Osteocyte (in vitro differentiated cells): ENCODE data around the gene ZNF485. TPM values are rescaled to one million over a fixed set of nuclear protein-coding genes. Genes with fewer than 3 reads are reported as not detected.

Experiments used
- DNase-seq: peaks from one replicate; pipeline ENCODE4 v3.0.0; 2021; ENCODE audit warnings: mixed read lengths; ENCODE audit not compliant: unreplicated experiment; ENCODE audit errors: extremely low spot score
- H3K27ac Mint-ChIP-seq: one replicate; pipeline ENCODE4 v1.8.0; 2021; ENCODE audit warnings: mild to moderate bottlenecking, mixed read lengths; ENCODE audit not compliant: unreplicated experiment
- H3K27me3 Mint-ChIP-seq: one replicate; pipeline ENCODE4 v1.8.0; 2021; ENCODE audit warnings: mixed read lengths; ENCODE audit not compliant: unreplicated experiment
- H3K36me3 Mint-ChIP-seq: one replicate; pipeline ENCODE4 v1.8.0; 2021; ENCODE audit warnings: mixed read lengths; ENCODE audit not compliant: unreplicated experiment
- H3K4me1 Mint-ChIP-seq: one replicate; pipeline ENCODE4 v1.8.0; 2021; ENCODE audit warnings: mixed read lengths; ENCODE audit not compliant: unreplicated experiment
- H3K4me3 Mint-ChIP-seq: one replicate; pipeline ENCODE4 v1.8.0; 2021; ENCODE audit warnings: mild to moderate bottlenecking, moderate library complexity, mixed read lengths; ENCODE audit not compliant: unreplicated experiment
- H3K9me3 Mint-ChIP-seq: one replicate; pipeline ENCODE4 v1.8.0; 2021; ENCODE audit warnings: mixed read lengths; ENCODE audit not compliant: unreplicated experiment
- total RNA-seq: library from RNA; stranded (reverse); gene quantifications from 2 replicates; pipeline ENCODE4 v1.2.1, GENCODE V29; 2021
- TF ChIP-seq, protein P1 (sequence below): fragments of 200-600 bp; sonication (generic); IDR thresholded peaks from 2 replicates; pipeline ENCODE4 v1.5.0; 2021; ENCODE audit warnings: antibody characterized with exemption, mild to moderate bottlenecking, moderate library complexity

The ZNF485 gene
- total RNA-seq, 1 donor from 2014 or later, result 2.4 TPM

DNA sequence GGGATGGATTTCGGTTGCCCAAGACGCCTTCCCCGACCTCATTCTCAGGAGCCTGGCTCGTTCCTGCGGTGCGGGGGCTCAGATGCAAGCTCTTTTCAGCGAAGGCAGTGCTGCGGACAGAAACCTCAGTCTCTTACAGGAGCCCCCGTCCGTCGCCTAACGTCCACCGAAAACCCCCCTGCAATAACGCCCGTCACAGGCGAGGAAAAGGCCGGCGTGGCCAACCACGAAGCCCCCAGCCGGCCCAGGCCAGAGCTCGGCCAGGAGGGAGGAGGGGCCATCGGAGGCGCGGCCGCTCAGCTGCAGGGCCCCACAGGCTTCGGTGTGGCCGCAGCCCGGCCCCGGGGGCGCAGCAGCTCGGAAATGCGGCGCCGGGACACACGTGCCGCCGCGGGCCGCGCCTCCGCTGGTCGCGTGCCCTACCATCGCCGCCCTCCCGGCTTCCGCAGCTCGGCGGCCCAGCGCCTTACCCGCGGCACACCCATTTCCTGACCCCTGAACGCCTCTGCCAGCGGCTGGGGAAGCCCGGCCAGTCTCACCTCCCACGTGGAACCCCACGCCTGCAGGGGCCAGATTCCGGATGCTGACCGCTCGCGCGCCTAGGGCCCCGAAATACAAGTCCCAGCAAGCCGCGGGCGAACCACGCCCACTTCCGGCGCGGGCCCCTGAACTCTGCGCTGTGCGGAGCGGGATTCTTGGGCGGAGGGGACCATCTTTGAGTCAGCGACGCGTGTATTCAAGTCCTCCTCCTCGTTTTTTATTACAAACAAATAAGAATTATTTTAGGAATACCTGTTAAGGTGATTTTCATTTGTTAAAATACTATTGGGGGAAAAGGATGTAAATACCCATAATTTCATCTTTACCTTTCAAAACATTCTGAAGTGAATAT lies 32.0 kb upstream of the ZNF485 start, which contains the start of gene ZNF239:
TSS of gene ZNF239 (minus strand) at position 616 of the 892 bp plus-strand sequence. CDS start 16,537 bp downstream, outside the sequence.
- DNase-seq, result peak; percentile 94
- Mint-ChIP-seq H3K4me3 (peak within 1 kb of the TSS; percentile 80), H3K27me3 (peaks cover 18% of the 10 kb centered on the region), H3K4me1 (peaks cover 16% of the 10 kb centered on the region), H3K27ac (peak within 1 kb of the TSS; percentile 74), H3K36me3 (peaks cover 5% of the 10 kb centered on the region), H3K9me3 (no peaks in the 10 kb centered on the region)
- TF ChIP-seq, protein P1, sequence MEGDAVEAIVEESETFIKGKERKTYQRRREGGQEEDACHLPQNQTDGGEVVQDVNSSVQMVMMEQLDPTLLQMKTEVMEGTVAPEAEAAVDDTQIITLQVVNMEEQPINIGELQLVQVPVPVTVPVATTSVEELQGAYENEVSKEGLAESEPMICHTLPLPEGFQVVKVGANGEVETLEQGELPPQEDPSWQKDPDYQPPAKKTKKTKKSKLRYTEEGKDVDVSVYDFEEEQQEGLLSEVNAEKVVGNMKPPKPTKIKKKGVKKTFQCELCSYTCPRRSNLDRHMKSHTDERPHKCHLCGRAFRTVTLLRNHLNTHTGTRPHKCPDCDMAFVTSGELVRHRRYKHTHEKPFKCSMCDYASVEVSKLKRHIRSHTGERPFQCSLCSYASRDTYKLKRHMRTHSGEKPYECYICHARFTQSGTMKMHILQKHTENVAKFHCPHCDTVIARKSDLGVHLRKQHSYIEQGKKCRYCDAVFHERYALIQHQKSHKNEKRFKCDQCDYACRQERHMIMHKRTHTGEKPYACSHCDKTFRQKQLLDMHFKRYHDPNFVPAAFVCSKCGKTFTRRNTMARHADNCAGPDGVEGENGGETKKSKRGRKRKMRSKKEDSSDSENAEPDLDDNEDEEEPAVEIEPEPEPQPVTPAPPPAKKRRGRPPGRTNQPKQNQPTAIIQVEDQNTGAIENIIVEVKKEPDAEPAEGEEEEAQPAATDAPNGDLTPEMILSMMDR, result no peak

DNA sequence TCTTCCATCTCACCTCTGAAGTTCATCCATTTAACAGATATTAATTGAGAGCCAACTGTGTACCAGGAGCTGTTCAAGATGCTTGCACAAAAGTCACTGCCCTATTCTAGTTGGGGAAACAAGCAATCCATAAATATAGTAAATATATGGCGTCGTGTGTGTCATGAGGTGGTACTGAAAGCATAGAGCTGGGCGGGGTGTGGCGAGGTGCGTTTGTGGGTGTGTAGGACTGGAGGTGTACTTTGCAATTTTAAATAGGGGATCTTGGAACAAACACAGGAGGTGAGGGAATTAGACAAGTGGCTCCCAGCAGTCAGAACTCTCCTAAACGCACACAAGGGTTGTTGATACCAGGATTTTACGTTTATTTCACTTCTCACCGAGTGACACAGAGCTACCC lies 31.3 kb upstream of the ZNF485 start:
- TF ChIP-seq, protein P1, result no peak
- DNase-seq, result no peak
- H3K4me3 Mint-ChIP-seq, result peak overlapping the region; percentile 80
- no peaks in the 10 kb centered on the region for H3K9me3 Mint-ChIP-seq
- peaks cover 16% of the 10 kb centered on the region for H3K4me1 Mint-ChIP-seq
- peaks cover 5% of the 10 kb centered on the region for H3K36me3 Mint-ChIP-seq
- H3K27me3 Mint-ChIP-seq, result peaks cover 24% of the 10 kb centered on the region
- H3K27ac Mint-ChIP-seq, result peak overlapping the region; percentile 63

DNA sequence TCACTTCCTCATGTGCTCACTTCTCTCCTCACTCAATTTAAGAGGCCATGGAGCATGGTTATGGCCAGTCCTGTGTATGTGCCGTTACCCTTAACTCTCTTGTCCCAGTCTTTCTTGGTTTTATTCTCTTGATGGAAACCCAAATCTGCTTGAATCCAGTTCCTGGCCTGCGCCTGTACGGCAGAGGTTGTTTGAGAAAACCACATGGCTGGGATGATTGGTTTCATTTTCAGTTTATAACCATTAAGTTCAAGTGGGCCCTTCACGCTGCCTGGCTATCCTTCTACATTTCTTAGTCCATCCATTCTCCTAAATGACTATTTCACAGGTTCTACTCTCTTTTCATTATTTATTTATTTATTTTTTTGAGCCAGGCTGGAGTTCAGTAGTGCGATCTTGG lies 30.2 kb upstream of the ZNF485 start:
- H3K36me3 Mint-ChIP-seq, result no peaks in the 10 kb centered on the region
- TF ChIP-seq, protein P1, result no peak
- no peak overlapping the region for H3K27ac Mint-ChIP-seq
- peaks cover 16% of the 10 kb centered on the region for H3K4me1 Mint-ChIP-seq
- H3K4me3 Mint-ChIP-seq, result no peak overlapping the region
- H3K9me3 Mint-ChIP-seq, result no peaks in the 10 kb centered on the region
- DNase-seq, result no peak
- peaks cover 32% of the 10 kb centered on the region for H3K27me3 Mint-ChIP-seq

- peak; percentile 30 for DNase-seq
- Mint-ChIP-seq H3K27me3 (peaks cover 35% of the 10 kb centered on the region), H3K9me3 (no peaks in the 10 kb centered on the region), H3K27ac (no peak overlapping the region), H3K36me3 (no peaks in the 10 kb centered on the region), H3K4me1 (peaks cover 16% of the 10 kb centered on the region), H3K4me3 (no peak overlapping the region)
- TF ChIP-seq, protein P1, result no peak
Measured at GRCh38 chr10:43576580-43576979, 29.7 kb upstream of the ZNF485 start.

GRCh38 chr10:43584051-43584450 lies 22.2 kb upstream of the ZNF485 start:
- H3K27ac Mint-ChIP-seq, result no peak overlapping the region
- TF ChIP-seq, protein P1, result no peak
- H3K36me3 Mint-ChIP-seq, result no peaks in the 10 kb centered on the region
- DNase-seq, result no peak
- H3K4me3 Mint-ChIP-seq, result no peak overlapping the region
- H3K9me3 Mint-ChIP-seq, result no peaks in the 10 kb centered on the region
- no peaks in the 10 kb centered on the region for H3K4me1 Mint-ChIP-seq
- peaks cover 53% of the 10 kb centered on the region for H3K27me3 Mint-ChIP-seq
